ENCODE measurements around the gene ANKRD13C. TPM values are rescaled to one million over a fixed set of nuclear protein-coding genes. Genes with fewer than 3 reads are reported as not detected.

ANKRD13C gene
- total and polyA plus RNA-seq, 4 donors, result 3.3 to 14.1 (median 8.3) TPM

DNA sequence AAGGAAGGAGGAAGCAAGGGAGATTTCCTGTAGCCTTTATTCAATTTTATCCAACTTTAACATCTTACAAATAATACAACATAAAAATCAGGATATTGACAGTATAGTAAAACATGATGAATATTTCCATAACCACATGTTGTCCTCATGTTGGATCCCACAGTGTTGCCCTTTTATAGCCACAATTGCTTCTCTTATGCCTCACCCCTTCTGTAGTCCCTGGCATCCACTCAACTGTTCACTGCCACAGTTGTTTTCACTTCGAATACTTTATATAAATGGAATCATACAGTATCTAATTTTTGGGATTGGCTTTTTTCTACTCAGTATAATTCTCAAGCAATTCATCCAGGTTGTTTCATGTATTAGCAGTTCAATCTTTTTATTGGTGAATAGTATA, 88.6 kb downstream of the ANKRD13C start:
- no peak for DNase-seq (ENCODE audit: low spot score)
- no peaks in the 10 kb centered on the region for H3K27me3 ChIP-seq (ENCODE audit: control insufficient read depth in 4 of 4, insufficient read depth in 4 of 4, low read length in 3 of 4)
- H3K9ac ChIP-seq (ENCODE audit: low read depth in 1 of 2, low read length in 2 of 2), result no peak overlapping the region
- no peak overlapping the region for H3K4me3 ChIP-seq (ENCODE audit: low read depth in 1 of 3, low read length in 3 of 3)
- WGBS, result 90% methylated on average over 1 of the region's 1 CpG
- H3K4me1 ChIP-seq (ENCODE audit: control insufficient read depth in 4 of 4, insufficient read depth in 4 of 4, low read length in 3 of 4), result no peaks in the 10 kb centered on the region
- TF ChIP-seq FOXA2 (IDR thresholded peaks at IDR 0.05) (no peak), HNF4A (conservative IDR thresholded peaks at IDR 0.05) (no peak)
- TF ChIP-seq, protein P1, sequence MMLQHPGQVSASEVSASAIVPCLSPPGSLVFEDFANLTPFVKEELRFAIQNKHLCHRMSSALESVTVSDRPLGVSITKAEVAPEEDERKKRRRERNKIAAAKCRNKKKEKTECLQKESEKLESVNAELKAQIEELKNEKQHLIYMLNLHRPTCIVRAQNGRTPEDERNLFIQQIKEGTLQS (IDR thresholded peaks at IDR 0.05), result no peak
- TF ChIP-seq, protein P2, sequence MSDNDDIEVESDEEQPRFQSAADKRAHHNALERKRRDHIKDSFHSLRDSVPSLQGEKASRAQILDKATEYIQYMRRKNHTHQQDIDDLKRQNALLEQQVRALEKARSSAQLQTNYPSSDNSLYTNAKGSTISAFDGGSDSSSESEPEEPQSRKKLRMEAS (IDR thresholded peaks at IDR 0.05), result no peak
- H3K27ac ChIP-seq (ENCODE audit: low read depth in 1 of 2, low read length in 2 of 2), result no peak overlapping the region
- peaks cover 2 to 17% (median 14%) of the 10 kb centered on the region in 4 donors for H3K36me3 ChIP-seq (ENCODE audit: control insufficient read depth in 4 of 4, insufficient read depth in 3 of 4, low read depth in 1 of 4, low read length in 3 of 4)
- no peaks in the 10 kb centered on the region for H3K9me3 ChIP-seq (ENCODE audit: control insufficient read depth in 4 of 4, low read length in 3 of 4)

DNA sequence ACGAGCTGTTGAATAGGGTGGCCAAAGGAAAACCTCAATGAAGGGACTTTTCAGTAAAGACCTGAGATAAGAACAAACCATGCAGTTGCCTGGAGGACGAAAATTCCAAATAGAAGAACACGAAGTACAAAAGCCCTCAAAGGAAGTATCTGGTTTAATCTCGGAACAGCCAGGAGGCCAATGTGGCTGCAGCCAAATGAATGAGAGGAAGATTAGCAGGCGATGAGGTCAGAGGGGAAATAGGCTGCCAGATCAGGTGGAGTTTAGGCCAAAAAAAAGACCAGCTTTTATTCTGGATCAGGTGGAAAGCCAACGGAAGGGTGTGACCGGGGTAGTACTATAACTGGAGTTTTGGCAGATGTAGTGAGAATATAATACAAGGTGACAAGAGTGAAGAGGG, 89.7 kb downstream of the ANKRD13C start:
- Histone ChIP-seq H3K27ac (ENCODE audit: low read depth in 1 of 2, low read length in 2 of 2) (no peak overlapping the region), H3K36me3 (ENCODE audit: control insufficient read depth in 4 of 4, insufficient read depth in 3 of 4, low read depth in 1 of 4, low read length in 3 of 4) (peaks cover 0 to 17% (median 13%) of the 10 kb centered on the region in 4 donors), H3K27me3 (ENCODE audit: control insufficient read depth in 4 of 4, insufficient read depth in 4 of 4, low read length in 3 of 4) (no peaks in the 10 kb centered on the region), H3K9ac (ENCODE audit: low read depth in 1 of 2, low read length in 2 of 2) (no peak overlapping the region), H3K9me3 (ENCODE audit: control insufficient read depth in 4 of 4, low read length in 3 of 4) (no peaks in the 10 kb centered on the region), H3K4me1 (ENCODE audit: control insufficient read depth in 4 of 4, insufficient read depth in 4 of 4, low read length in 3 of 4) (no peaks in the 10 kb centered on the region), H3K4me3 (ENCODE audit: low read depth in 1 of 3, low read length in 3 of 3) (no peak overlapping the region)
- TF ChIP-seq, protein P3, sequence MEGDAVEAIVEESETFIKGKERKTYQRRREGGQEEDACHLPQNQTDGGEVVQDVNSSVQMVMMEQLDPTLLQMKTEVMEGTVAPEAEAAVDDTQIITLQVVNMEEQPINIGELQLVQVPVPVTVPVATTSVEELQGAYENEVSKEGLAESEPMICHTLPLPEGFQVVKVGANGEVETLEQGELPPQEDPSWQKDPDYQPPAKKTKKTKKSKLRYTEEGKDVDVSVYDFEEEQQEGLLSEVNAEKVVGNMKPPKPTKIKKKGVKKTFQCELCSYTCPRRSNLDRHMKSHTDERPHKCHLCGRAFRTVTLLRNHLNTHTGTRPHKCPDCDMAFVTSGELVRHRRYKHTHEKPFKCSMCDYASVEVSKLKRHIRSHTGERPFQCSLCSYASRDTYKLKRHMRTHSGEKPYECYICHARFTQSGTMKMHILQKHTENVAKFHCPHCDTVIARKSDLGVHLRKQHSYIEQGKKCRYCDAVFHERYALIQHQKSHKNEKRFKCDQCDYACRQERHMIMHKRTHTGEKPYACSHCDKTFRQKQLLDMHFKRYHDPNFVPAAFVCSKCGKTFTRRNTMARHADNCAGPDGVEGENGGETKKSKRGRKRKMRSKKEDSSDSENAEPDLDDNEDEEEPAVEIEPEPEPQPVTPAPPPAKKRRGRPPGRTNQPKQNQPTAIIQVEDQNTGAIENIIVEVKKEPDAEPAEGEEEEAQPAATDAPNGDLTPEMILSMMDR (IDR thresholded peaks at IDR 0.05; ENCODE audit: low read depth, low read length, missing input control), result no peak
- TF ChIP-seq HNF4A (conservative IDR thresholded peaks at IDR 0.05) (no peak), RXRA (IDR thresholded peaks at IDR 0.05) (no peak), SP1 (IDR thresholded peaks at IDR 0.05) (no peak), HNF4G (IDR thresholded peaks at IDR 0.05) (no peak), NR2F2 (IDR thresholded peaks at IDR 0.05) (no peak), FOXA1 (IDR thresholded peaks at IDR 0.05) (no peak), YY1 (IDR thresholded peaks at IDR 0.05) (no peak), JUND (IDR thresholded peaks at IDR 0.05) (no peak), TAF1 (conservative IDR thresholded peaks at IDR 0.05) (no peak), RAD21 (IDR thresholded peaks at IDR 0.05) (no peak), GABPA (IDR thresholded peaks at IDR 0.05 in 1 of 2, conservative IDR thresholded peaks at IDR 0.05 in 1 of 2) (no peak)
- TF ChIP-seq, protein P4, sequence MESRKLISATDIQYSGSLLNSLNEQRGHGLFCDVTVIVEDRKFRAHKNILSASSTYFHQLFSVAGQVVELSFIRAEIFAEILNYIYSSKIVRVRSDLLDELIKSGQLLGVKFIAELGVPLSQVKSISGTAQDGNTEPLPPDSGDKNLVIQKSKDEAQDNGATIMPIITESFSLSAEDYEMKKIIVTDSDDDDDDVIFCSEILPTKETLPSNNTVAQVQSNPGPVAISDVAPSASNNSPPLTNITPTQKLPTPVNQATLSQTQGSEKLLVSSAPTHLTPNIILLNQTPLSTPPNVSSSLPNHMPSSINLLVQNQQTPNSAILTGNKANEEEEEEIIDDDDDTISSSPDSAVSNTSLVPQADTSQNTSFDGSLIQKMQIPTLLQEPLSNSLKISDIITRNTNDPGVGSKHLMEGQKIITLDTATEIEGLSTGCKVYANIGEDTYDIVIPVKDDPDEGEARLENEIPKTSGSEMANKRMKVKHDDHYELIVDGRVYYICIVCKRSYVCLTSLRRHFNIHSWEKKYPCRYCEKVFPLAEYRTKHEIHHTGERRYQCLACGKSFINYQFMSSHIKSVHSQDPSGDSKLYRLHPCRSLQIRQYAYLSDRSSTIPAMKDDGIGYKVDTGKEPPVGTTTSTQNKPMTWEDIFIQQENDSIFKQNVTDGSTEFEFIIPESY (IDR thresholded peaks at IDR 0.05), result no peak
- TF ChIP-seq, protein P1 (IDR thresholded peaks at IDR 0.05), result no peak
- TF ChIP-seq, protein P2 (IDR thresholded peaks at IDR 0.05), result no peak
- TF ChIP-seq, protein P5, sequence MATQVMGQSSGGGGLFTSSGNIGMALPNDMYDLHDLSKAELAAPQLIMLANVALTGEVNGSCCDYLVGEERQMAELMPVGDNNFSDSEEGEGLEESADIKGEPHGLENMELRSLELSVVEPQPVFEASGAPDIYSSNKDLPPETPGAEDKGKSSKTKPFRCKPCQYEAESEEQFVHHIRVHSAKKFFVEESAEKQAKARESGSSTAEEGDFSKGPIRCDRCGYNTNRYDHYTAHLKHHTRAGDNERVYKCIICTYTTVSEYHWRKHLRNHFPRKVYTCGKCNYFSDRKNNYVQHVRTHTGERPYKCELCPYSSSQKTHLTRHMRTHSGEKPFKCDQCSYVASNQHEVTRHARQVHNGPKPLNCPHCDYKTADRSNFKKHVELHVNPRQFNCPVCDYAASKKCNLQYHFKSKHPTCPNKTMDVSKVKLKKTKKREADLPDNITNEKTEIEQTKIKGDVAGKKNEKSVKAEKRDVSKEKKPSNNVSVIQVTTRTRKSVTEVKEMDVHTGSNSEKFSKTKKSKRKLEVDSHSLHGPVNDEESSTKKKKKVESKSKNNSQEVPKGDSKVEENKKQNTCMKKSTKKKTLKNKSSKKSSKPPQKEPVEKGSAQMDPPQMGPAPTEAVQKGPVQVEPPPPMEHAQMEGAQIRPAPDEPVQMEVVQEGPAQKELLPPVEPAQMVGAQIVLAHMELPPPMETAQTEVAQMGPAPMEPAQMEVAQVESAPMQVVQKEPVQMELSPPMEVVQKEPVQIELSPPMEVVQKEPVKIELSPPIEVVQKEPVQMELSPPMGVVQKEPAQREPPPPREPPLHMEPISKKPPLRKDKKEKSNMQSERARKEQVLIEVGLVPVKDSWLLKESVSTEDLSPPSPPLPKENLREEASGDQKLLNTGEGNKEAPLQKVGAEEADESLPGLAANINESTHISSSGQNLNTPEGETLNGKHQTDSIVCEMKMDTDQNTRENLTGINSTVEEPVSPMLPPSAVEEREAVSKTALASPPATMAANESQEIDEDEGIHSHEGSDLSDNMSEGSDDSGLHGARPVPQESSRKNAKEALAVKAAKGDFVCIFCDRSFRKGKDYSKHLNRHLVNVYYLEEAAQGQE (IDR thresholded peaks at IDR 0.05), result no peak
- no peak for DNase-seq (ENCODE audit: low spot score)
- WGBS, result 87% methylated on average over 7 of the region's 7 CpGs

Measured in liver (tissue), 9 donors.